ENCODE measurements around the gene SPN. TPM values are rescaled to one million over a fixed set of nuclear protein-coding genes. Genes with fewer than 3 reads are reported as not detected.
"Not testable (repeated sequence)": the region's sequence is repeated elsewhere in the genome, so short reads cannot be mapped to it uniquely, and the experiment has no call there.

Gene SPN
- total and polyA plus RNA-seq, 2 donors (not counting 3 experiments of a cell fraction or from before 2014, with no cell fraction given), result not detected

DNA sequence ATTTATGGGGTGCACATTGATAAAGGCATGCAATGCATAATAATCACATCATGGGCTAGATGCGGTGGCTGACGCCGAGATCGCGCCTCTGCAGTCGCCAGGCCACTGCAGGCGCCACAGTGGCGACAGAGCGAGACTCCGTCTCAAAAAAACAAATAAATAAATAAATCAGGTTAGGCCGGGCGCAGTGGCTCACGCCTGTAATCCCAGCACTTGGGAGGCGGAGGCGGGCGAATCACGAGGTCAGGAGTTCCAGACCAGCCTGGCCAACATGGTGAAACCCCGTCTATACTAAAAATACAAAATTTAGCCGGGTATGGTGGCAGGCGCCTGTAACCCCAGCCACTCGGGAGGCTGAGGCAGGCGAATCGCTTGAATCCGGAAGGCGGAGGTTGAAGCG lies 29.6 kb downstream of the SPN start:
- H3K9me1 ChIP-seq (replicated peaks; ENCODE audit: control insufficient read depth, extremely low read depth, insufficient read depth, low read length), result not testable (repeated sequence)
- CTCF ChIA-PET, result interaction anchor here (1.3 to 2.0 kb wide), 6 partner anchors 8 to 340 kb away, joined by 3 to 30 read pairs (median 20); partner anchors contain the start of genes C16orf92 and TLCD3B
- intact Hi-C loops (cut with micrococcal nuclease), result loop anchor here (1.0 to 2.0 kb wide), 2 partner anchors 28 to 37 kb away; no protein-coding TSS in a partner anchor

DNA sequence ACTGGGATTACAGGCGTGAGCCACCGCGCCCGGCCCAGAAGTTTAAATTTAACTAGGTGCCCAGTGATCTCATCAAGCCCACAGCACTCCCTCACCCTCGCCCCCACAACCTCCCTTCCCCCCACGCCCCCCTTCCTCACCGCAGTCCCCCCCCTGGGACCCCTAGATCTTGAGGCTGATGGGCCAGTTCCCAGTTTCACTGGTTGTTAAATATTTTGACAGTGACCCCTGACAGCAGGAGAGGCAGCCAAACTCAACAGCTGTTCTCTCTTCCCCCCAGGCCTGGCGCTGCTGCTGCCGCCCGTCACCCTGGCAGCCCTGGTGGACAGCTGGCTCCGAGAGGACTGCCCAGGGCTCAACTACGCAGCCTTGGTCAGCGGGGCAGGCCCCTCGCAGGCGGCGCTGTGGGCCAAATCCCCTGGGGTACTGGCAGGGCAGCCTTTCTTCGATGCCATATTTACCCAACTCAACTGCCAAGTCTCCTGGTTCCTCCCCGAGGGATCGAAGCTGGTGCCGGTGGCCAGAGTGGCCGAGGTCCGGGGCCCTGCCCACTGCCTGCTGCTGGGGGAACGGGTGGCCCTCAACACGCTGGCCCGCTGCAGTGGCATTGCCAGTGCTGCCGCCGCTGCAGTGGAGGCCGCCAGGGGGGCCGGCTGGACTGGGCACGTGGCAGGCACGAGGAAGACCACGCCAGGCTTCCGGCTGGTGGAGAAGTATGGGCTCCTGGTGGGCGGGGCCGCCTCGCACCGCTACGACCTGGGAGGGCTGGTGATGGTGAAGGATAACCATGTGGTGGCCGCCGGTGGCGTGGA lies 31.5 kb downstream of the SPN start:
- Histone ChIP-seq H2AFZ (ENCODE audit: low read depth, low read length) (no peak overlapping the region), H3K79me2 (ENCODE audit: control insufficient read depth, insufficient read depth, low read length) (no peaks in the 10 kb centered on the region), H3K9me1 (replicated peaks; ENCODE audit: control insufficient read depth, extremely low read depth, insufficient read depth, low read length) (no peaks in the 10 kb centered on the region), H3K36me3 (ENCODE audit: control insufficient read depth in 2 of 2, extremely low read depth in 1 of 2, insufficient read depth in 2 of 2, low read length in 2 of 2) (no peaks in the 10 kb centered on the region), H3K9me3 (replicated peaks; ENCODE audit: control insufficient read depth, insufficient read depth, low read length) (no peaks in the 10 kb centered on the region), H3K27me3 (ENCODE audit: control insufficient read depth in 2 of 2, insufficient read depth in 2 of 2, low read length in 2 of 2) (peaks cover 0 to 1% of the 10 kb centered on the region in 2 experiments), H3K9ac (replicated peaks; ENCODE audit: extremely low read depth, insufficient read depth, low read length) (no peak overlapping the region), H3K4me2 (ENCODE audit: insufficient read depth, low read length) (no peak overlapping the region), H3K4me3 (replicated peaks in 1 of 3; ENCODE audit: insufficient read depth in 1 of 3, low read depth in 1 of 3, low read length in 3 of 3) (no peak overlapping the region), H3K27ac (ENCODE audit: insufficient read depth, low read depth, low read length) (no peak overlapping the region), H3K4me1 (ENCODE audit: control insufficient read depth, extremely low read depth, insufficient read depth, low read length) (no peaks in the 10 kb centered on the region), H4K20me1 (replicated peaks; ENCODE audit: control insufficient read depth, extremely low read depth, insufficient read depth, low read length) (no peaks in the 10 kb centered on the region)
- no peak for FAIRE-seq
- CTCF ChIA-PET, result interaction anchor here (0.6 to 1.7 kb wide), 3 partner anchors 35 to 338 kb away, joined by 3 to 5 read pairs (median 4); no protein-coding TSS in a partner anchor
- dilution Hi-C loops (cut with MboI; ENCODE audit: extremely low pct_ligation_motif_present, low sequenced_read_pairs) (no loop called here), intact Hi-C loops (cut with micrococcal nuclease) (no loop called here)
- TF ChIP-seq, protein P1, sequence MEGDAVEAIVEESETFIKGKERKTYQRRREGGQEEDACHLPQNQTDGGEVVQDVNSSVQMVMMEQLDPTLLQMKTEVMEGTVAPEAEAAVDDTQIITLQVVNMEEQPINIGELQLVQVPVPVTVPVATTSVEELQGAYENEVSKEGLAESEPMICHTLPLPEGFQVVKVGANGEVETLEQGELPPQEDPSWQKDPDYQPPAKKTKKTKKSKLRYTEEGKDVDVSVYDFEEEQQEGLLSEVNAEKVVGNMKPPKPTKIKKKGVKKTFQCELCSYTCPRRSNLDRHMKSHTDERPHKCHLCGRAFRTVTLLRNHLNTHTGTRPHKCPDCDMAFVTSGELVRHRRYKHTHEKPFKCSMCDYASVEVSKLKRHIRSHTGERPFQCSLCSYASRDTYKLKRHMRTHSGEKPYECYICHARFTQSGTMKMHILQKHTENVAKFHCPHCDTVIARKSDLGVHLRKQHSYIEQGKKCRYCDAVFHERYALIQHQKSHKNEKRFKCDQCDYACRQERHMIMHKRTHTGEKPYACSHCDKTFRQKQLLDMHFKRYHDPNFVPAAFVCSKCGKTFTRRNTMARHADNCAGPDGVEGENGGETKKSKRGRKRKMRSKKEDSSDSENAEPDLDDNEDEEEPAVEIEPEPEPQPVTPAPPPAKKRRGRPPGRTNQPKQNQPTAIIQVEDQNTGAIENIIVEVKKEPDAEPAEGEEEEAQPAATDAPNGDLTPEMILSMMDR (IDR thresholded peaks at IDR 0.05; ENCODE audit: extremely low read depth in 1 of 2, insufficient read depth in 1 of 2, low read depth in 1 of 2, low read length in 2 of 2), result no peak
- TF ChIP-seq, protein P2, sequence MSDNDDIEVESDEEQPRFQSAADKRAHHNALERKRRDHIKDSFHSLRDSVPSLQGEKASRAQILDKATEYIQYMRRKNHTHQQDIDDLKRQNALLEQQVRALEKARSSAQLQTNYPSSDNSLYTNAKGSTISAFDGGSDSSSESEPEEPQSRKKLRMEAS (IDR thresholded peaks at IDR 0.05; ENCODE audit: insufficient read depth, insufficient read length), result no peak
- TF ChIP-seq JUN (IDR thresholded peaks at IDR 0.05; ENCODE audit: borderline replicate concordance, insufficient read depth, insufficient read length, low read depth) (no peak), MYC (IDR thresholded peaks at IDR 0.05; ENCODE audit: low read depth, low read length) (no peak), FOS (IDR thresholded peaks at IDR 0.05; ENCODE audit: borderline replicate concordance, insufficient read depth, low read length) (no peak), POLR2AphosphoS5 (IDR thresholded peaks at IDR 0.05; ENCODE audit: insufficient read depth, low read depth, low read length) (no peak), POLR2A (IDR thresholded peaks at IDR 0.05; ENCODE audit: low read depth, low read length) (no peak), EZH2 (IDR thresholded peaks at IDR 0.05; ENCODE audit: borderline replicate concordance, low read depth, low read length, severe bottlenecking) (no peak), GATA2 (IDR thresholded peaks at IDR 0.05; ENCODE audit: insufficient read depth, insufficient read length, low read depth, low read length) (no peak)
- POLR2A ChIA-PET, result no interaction called here
- DNase-seq (ENCODE audit: low read depth, low spot score), result no peak
- no TSS peak for BruUV-seq (replicated peaks)

More for the DNA sequence above, 29.6 kb downstream of the SPN start:
- H3K36me3 ChIP-seq (ENCODE audit: control insufficient read depth in 2 of 2, extremely low read depth in 1 of 2, insufficient read depth in 2 of 2, low read length in 2 of 2); H2AFZ ChIP-seq (ENCODE audit: low read depth, low read length); H3K4me2 ChIP-seq (ENCODE audit: insufficient read depth, low read length); H3K27ac ChIP-seq (ENCODE audit: insufficient read depth, low read depth, low read length); DNase-seq (ENCODE audit: low read depth, low spot score); H3K9me3 ChIP-seq (replicated peaks; ENCODE audit: control insufficient read depth, insufficient read depth, low read length); POLR2A ChIA-PET; H3K9ac ChIP-seq (replicated peaks; ENCODE audit: extremely low read depth, insufficient read depth, low read length); dilution Hi-C loops (cut with MboI; ENCODE audit: extremely low pct_ligation_motif_present, low sequenced_read_pairs); FAIRE-seq; BruUV-seq (replicated peaks); H3K4me1 ChIP-seq (ENCODE audit: control insufficient read depth, extremely low read depth, insufficient read depth, low read length); H3K79me2 ChIP-seq (ENCODE audit: control insufficient read depth, insufficient read depth, low read length); H4K20me1 ChIP-seq (replicated peaks; ENCODE audit: control insufficient read depth, extremely low read depth, insufficient read depth, low read length); H3K27me3 ChIP-seq (ENCODE audit: control insufficient read depth in 2 of 2, insufficient read depth in 2 of 2, low read length in 2 of 2); H3K4me3 ChIP-seq (replicated peaks in 1 of 3; ENCODE audit: insufficient read depth in 1 of 3, low read depth in 1 of 3, low read length in 3 of 3): not testable (repeated sequence)
